Naive B cell (primary cell): ENCODE measurements around the gene TMEM9. TPM values are rescaled to one million over a fixed set of nuclear protein-coding genes. Genes with fewer than 3 reads are reported as not detected.

ENCODE experiments used
- ATAC-seq, 2 donors: fragments of 150-1000 bp; cut with Tn5 transposase; 2 replicates each; pipeline ENCODE4 v1.10.0; 2021; ENCODE audit warnings: low read depth in 2 of 2, mild to moderate bottlenecking in 2 of 2, moderate library complexity in 2 of 2
- DNase-seq: peaks from one replicate; pipeline ENCODE4 v3.0.0; 2022
- H3K27ac Mint-ChIP-seq, 6 donors: one replicate each; pipeline ENCODE4 v1.8.0; 2020 to 2022; ENCODE audit warnings: mild to moderate bottlenecking in 6 of 6, mixed read lengths in 6 of 6, moderate library complexity in 5 of 6, inconsistent platforms in 2 of 6
- H3K27me3 Mint-ChIP-seq, 3 donors: one replicate each; pipeline ENCODE4 v1.8.0; 2021 to 2022; ENCODE audit warnings: mixed read lengths in 3 of 3, mild to moderate bottlenecking in 1 of 3
- H3K36me3 Mint-ChIP-seq, 2 donors: one replicate each; pipeline ENCODE4 v1.8.0; 2020 to 2022; ENCODE audit warnings: mixed read lengths in 2 of 2, inconsistent platforms in 1 of 2, mild to moderate bottlenecking in 1 of 2
- H3K4me1 Mint-ChIP-seq, 3 donors: one replicate each; pipeline ENCODE4 v1.8.0; 2020 to 2022; ENCODE audit warnings: mixed read lengths in 3 of 3, inconsistent platforms in 1 of 3, mild to moderate bottlenecking in 1 of 3, moderate library complexity in 1 of 3
- H3K4me3 Mint-ChIP-seq, 8 donors: one replicate each; pipeline ENCODE4 v1.8.0; 2020 to 2022; ENCODE audit warnings: mild to moderate bottlenecking in 8 of 8, mixed read lengths in 8 of 8, moderate library complexity in 8 of 8, inconsistent platforms in 2 of 8
- H3K9me3 Mint-ChIP-seq, 7 donors: one replicate each; pipeline ENCODE4 v1.8.0; 2020 to 2022; ENCODE audit warnings: mixed read lengths in 7 of 7, mild to moderate bottlenecking in 5 of 7, inconsistent platforms in 2 of 7, moderate library complexity in 1 of 7
- polyA plus RNA-seq, 6 donors: library from polyadenylated mRNA; unstranded; fragments of 300-500 nt; fragmentation: Illumina TruSeq; gene quantifications; one replicate each; pipeline ENCODE4 v1.2.3, GENCODE V29; 2021; ENCODE audit warnings: low read depth in 6 of 6

TMEM9 gene
- polyA plus RNA-seq, 6 donors from 2014 or later: 24.6 to 43.5 (median 31.4) TPM

DNA sequence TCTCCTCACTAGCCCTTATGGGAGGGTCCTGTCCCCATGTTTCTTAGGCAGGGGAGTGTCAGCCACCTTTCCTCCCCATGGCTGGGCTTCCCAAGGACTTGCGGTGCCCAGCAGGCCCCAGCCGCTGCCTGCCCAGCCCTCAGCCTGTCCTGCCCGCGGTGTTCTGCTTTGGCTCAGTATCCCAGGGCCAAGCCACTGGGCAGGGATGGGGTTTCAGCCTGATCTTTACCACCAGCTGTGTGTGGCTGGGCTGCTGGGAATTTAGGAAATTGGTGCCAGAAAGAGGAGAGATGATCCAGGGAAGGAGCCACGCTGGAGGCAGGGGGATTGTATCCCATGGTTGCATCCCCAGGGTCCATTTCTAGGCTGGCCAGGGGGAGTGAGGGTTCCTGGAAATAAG lies 29.5 kb upstream of the TMEM9 start:
- Mint-ChIP-seq H3K27ac (no peak overlapping the region), H3K4me1 (peaks cover 0 to 5% (median 4%) of the 10 kb centered on the region in 3 donors), H3K36me3 (peaks cover 0 to 21% of the 10 kb centered on the region in 2 donors), H3K9me3 (peaks cover 3 to 16% (median 6%) of the 10 kb centered on the region in 7 donors), H3K27me3 (peaks cover 27 to 61% (median 50%) of the 10 kb centered on the region in 3 donors), H3K4me3 (no peak overlapping the region)
- no peak for DNase-seq
- no peak for ATAC-seq

GRCh38 chr1:201183209-201183608 lies 28.9 kb upstream of the TMEM9 start:
- H3K27me3 Mint-ChIP-seq: peaks cover 27 to 66% (median 55%) of the 10 kb centered on the region in 3 donors

GRCh38 chr1:201181726-201182125 lies 27.5 kb upstream of the TMEM9 start:
- DNase-seq: no peak
- H3K27ac Mint-ChIP-seq: no peak overlapping the region
- ATAC-seq: no peak
- peaks cover 0 to 35% of the 10 kb centered on the region in 2 donors for H3K36me3 Mint-ChIP-seq
- peaks cover 31 to 71% (median 70%) of the 10 kb centered on the region in 3 donors for H3K27me3 Mint-ChIP-seq
- peaks cover 0 to 5% (median 4%) of the 10 kb centered on the region in 3 donors for H3K4me1 Mint-ChIP-seq
- H3K4me3 Mint-ChIP-seq: no peak overlapping the region
- peaks cover 5 to 18% (median 10%) of the 10 kb centered on the region in 7 donors for H3K9me3 Mint-ChIP-seq

More at GRCh38 chr1:201183209-201183608, 28.9 kb upstream of the TMEM9 start:
- peaks cover 5 to 18% (median 10%) of the 10 kb centered on the region in 7 donors for H3K9me3 Mint-ChIP-seq
- H3K4me1 Mint-ChIP-seq: peaks cover 0 to 5% (median 4%) of the 10 kb centered on the region in 3 donors
- no peak overlapping the region for H3K4me3 Mint-ChIP-seq
- ATAC-seq: no peak
- H3K27ac Mint-ChIP-seq: no peak overlapping the region
- DNase-seq: no peak
- H3K36me3 Mint-ChIP-seq: peaks cover 0 to 27% of the 10 kb centered on the region in 2 donors

DNA sequence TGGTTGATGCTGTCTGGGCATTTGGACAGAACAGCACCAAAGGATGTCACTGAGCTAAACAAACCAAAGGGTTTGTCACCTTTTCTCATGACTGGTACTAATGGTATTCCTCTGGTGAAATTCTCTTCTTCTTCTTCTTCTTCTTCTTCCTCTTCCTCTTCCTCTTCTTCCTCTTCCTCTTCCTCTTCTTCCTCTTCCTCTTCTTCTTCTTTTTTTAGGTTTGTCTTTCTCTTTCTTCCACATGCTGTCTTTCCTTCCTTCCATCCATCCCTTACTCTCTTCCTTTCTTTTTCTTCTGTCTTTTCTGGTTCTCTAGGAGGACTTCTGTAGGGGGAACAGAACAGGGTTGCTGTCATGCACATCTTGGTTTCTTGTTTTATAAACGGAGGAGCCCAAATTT lies 27.0 kb upstream of the TMEM9 start:
- Mint-ChIP-seq H3K4me3 (no peak overlapping the region), H3K27ac (no peak overlapping the region), H3K9me3 (peaks cover 5 to 18% (median 10%) of the 10 kb centered on the region in 7 donors), H3K27me3 (peaks cover 30 to 75% (median 74%) of the 10 kb centered on the region in 3 donors), H3K36me3 (peaks cover 0 to 35% of the 10 kb centered on the region in 2 donors), H3K4me1 (peaks cover 0 to 5% (median 4%) of the 10 kb centered on the region in 3 donors)
- ATAC-seq (no peak), DNase-seq (no peak)

DNA sequence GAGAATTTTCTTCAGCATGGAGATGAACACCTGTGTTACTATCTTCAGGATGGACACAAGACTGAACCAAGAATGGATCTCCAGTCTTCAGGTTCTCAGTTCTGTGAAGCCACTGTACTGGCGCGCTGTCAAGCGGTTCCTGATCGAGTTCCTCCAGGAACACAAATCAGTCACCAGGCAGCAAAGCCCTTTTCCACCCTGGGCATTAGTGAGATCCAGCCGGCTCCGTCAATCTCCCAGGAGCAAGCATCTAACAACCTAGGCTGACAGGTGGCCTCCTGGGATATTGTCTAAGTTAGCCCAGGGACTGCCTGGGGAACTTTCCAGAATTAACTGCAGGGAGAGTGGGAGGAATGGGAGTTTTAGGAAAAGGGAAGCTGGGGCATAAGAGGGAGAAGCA lies 26.6 kb upstream of the TMEM9 start:
- H3K4me1 Mint-ChIP-seq: peaks cover 0 to 5% (median 4%) of the 10 kb centered on the region in 3 donors
- H3K9me3 Mint-ChIP-seq: peaks cover 5 to 18% (median 10%) of the 10 kb centered on the region in 7 donors
- H3K36me3 Mint-ChIP-seq: peaks cover 0 to 35% of the 10 kb centered on the region in 2 donors
- ATAC-seq: no peak
- H3K27ac Mint-ChIP-seq: no peak overlapping the region
- H3K4me3 Mint-ChIP-seq: no peak overlapping the region
- no peak for DNase-seq
- peaks cover 27 to 75% (median 75%) of the 10 kb centered on the region in 3 donors for H3K27me3 Mint-ChIP-seq

DNA sequence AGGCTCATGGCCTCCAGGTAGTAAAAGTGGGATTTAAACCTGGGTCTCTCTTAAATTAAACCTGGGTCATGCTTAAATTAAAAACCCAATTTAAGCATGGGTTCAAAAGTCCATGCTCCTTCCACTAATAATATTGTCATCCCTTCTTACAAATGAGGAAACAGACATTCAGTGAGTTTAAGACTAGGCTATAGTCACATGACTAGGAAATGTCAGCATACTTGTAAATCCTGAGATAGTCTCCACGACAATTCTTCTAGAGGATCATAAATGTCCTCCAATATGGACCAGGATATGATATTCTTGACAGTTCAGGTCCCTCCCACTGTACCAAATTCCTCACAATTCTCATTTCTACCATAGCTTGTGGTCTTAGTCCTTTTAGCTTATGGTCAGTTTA lies 25.9 kb upstream of the TMEM9 start:
- H3K4me1 Mint-ChIP-seq: peaks cover 0 to 5% (median 4%) of the 10 kb centered on the region in 3 donors
- peaks cover 5 to 18% (median 10%) of the 10 kb centered on the region in 7 donors for H3K9me3 Mint-ChIP-seq
- ATAC-seq: no peak
- no peak overlapping the region for H3K4me3 Mint-ChIP-seq
- H3K27ac Mint-ChIP-seq: no peak overlapping the region
- peaks cover 27 to 80% (median 72%) of the 10 kb centered on the region in 3 donors for H3K27me3 Mint-ChIP-seq
- H3K36me3 Mint-ChIP-seq: peaks cover 0 to 35% of the 10 kb centered on the region in 2 donors
- no peak for DNase-seq

GRCh38 chr1:201178718-201179117 lies 24.4 kb upstream of the TMEM9 start:
- H3K27ac Mint-ChIP-seq: no peak overlapping the region
- H3K27me3 Mint-ChIP-seq: peaks cover 25 to 75% (median 68%) of the 10 kb centered on the region in 3 donors
- ATAC-seq: no peak
- H3K36me3 Mint-ChIP-seq: peaks cover 0 to 35% of the 10 kb centered on the region in 2 donors
- peaks cover 5 to 18% (median 10%) of the 10 kb centered on the region in 7 donors for H3K9me3 Mint-ChIP-seq
- H3K4me1 Mint-ChIP-seq: peaks cover 0 to 5% (median 4%) of the 10 kb centered on the region in 3 donors
- DNase-seq: no peak
- H3K4me3 Mint-ChIP-seq: no peak overlapping the region

DNA sequence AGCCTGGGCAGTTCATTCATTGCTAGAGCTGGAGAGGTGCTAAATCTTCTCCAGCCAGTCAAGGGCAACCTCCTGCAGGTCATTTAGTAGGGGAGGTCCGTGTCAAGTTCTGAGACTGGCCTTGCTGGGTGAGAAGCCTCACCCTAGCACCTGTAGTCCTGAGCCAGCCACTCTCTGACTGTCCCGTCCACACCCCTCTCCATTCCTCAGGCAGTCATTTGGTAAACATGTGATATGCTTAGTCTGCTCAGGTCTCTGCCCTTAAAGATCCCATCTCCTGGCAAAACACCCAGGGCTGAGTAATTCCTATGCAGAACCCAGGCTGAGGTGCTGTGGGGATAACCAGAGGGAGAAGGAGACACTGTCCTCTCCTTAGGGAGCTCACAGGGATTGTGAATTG lies 22.7 kb upstream of the TMEM9 start:
- Mint-ChIP-seq H3K9me3 (peaks cover 7 to 18% (median 10%) of the 10 kb centered on the region in 7 donors), H3K36me3 (peaks cover 0 to 35% of the 10 kb centered on the region in 2 donors), H3K4me3 (no peak overlapping the region), H3K27ac (no peak overlapping the region), H3K27me3 (peaks cover 25 to 74% (median 66%) of the 10 kb centered on the region in 3 donors), H3K4me1 (peaks cover under 1 to 5% (median 5%) of the 10 kb centered on the region in 3 donors)
- DNase-seq (no peak), ATAC-seq (no peak)

- Mint-ChIP-seq H3K36me3 (peaks cover 0 to 28% of the 10 kb centered on the region in 2 donors), H3K4me1 (peaks cover 8 to 9% (median 8%) of the 10 kb centered on the region in 3 donors), H3K27me3 (peaks cover 32 to 72% (median 65%) of the 10 kb centered on the region in 3 donors), H3K4me3 (no peak overlapping the region), H3K9me3 (peaks cover 6 to 18% (median 10%) of the 10 kb centered on the region in 7 donors), H3K27ac (peak overlapping the region in 1 of 6 donors; percentile 51)
- no peak for ATAC-seq
- DNase-seq: no peak
Observed at GRCh38 chr1:201175820-201176500, 21.7 kb upstream of the TMEM9 start.

- DNase-seq (no peak), ATAC-seq (no peak)
- H3K36me3 Mint-ChIP-seq: peaks cover 0 to 14% of the 10 kb centered on the region in 2 donors
- no peak overlapping the region for H3K27ac Mint-ChIP-seq
- peaks cover 19 to 55% (median 49%) of the 10 kb centered on the region in 3 donors for H3K27me3 Mint-ChIP-seq
- H3K9me3 Mint-ChIP-seq: peaks cover 0 to 5% (median 4%) of the 10 kb centered on the region in 7 donors
- H3K4me1 Mint-ChIP-seq: peaks cover 8 to 16% (median 12%) of the 10 kb centered on the region in 3 donors
- H3K4me3 Mint-ChIP-seq: no peak overlapping the region
Observed at GRCh38 chr1:201173736-201174135, 19.5 kb upstream of the TMEM9 start.

DNA sequence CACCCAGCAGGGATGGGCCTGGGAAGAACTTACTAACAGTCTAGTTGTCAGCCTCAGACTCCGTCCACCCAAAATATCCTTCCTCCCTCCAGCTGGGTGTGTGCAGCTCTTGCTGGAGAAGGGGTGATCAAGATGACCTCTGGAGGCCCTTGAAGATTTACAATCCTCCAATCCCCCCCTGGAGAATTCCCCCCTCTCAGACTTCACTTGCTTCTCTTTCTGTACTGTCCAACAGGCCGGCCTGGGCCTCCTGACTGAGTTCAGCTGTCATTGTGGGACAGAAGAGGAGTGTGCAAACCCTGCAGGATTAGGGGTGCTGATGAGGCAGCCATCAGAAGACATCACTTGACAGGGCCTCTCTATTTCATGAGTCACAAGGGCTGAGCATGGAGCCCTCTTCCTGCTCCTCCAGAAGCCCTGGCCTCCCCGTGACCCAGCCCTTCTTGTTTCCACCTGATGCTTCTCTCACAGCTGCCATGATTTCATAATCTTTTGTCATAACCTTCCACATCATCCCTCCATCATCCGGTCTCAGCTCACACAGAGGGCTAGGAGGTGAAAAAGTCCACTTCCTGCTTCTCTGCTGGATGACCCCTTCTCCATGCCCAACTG lies 18.8 kb upstream of the TMEM9 start:
- H3K9me3 Mint-ChIP-seq: peaks cover 0 to 1% (median 0%) of the 10 kb centered on the region in 7 donors
- ATAC-seq (no peak), DNase-seq (no peak)
- H3K36me3 Mint-ChIP-seq: peaks cover 0 to 8% of the 10 kb centered on the region in 2 donors
- no peak overlapping the region for H3K27ac Mint-ChIP-seq
- peaks cover 8 to 16% (median 12%) of the 10 kb centered on the region in 3 donors for H3K4me1 Mint-ChIP-seq
- peak overlapping the region in 3 of 8 donors; percentile 25 to 80 (median 77) for H3K4me3 Mint-ChIP-seq
- H3K27me3 Mint-ChIP-seq: peaks cover 19 to 48% (median 42%) of the 10 kb centered on the region in 3 donors

- H3K27me3 Mint-ChIP-seq: peaks cover 15 to 41% (median 35%) of the 10 kb centered on the region in 3 donors
- ATAC-seq (no peak), DNase-seq (no peak)
- peak overlapping the region in 6 of 8 donors; percentile 24 to 89 (median 85) for H3K4me3 Mint-ChIP-seq
- no peak overlapping the region for H3K27ac Mint-ChIP-seq
- peaks cover 0 to 1% (median 0%) of the 10 kb centered on the region in 7 donors for H3K9me3 Mint-ChIP-seq
- H3K36me3 Mint-ChIP-seq: no peaks in the 10 kb centered on the region
- H3K4me1 Mint-ChIP-seq: peaks cover 8 to 16% (median 12%) of the 10 kb centered on the region in 3 donors
Observed at GRCh38 chr1:201172326-201172725, 18.1 kb upstream of the TMEM9 start.
